ENCODE measurements around the gene RBM22.

Gene RBM22

GRCh38 chr5:150710165-150710564 is 9.3 kb upstream of the RBM22 start:
- H3K4me1 ChIP-seq (ENCODE audit: insufficient read depth, poor library complexity, severe bottlenecking) = no peaks in the 10 kb centered on the region
- TF ChIP-seq, protein P1, sequence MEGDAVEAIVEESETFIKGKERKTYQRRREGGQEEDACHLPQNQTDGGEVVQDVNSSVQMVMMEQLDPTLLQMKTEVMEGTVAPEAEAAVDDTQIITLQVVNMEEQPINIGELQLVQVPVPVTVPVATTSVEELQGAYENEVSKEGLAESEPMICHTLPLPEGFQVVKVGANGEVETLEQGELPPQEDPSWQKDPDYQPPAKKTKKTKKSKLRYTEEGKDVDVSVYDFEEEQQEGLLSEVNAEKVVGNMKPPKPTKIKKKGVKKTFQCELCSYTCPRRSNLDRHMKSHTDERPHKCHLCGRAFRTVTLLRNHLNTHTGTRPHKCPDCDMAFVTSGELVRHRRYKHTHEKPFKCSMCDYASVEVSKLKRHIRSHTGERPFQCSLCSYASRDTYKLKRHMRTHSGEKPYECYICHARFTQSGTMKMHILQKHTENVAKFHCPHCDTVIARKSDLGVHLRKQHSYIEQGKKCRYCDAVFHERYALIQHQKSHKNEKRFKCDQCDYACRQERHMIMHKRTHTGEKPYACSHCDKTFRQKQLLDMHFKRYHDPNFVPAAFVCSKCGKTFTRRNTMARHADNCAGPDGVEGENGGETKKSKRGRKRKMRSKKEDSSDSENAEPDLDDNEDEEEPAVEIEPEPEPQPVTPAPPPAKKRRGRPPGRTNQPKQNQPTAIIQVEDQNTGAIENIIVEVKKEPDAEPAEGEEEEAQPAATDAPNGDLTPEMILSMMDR (IDR thresholded peaks at IDR 0.05; ENCODE audit: poor library complexity, severe bottlenecking) = peak; percentile 56
- DNase-seq (ENCODE audit: low spot score) (no peak), ATAC-seq (ENCODE audit: low read depth) (0 out of 3 replicates have a peak, but pooled peaks have one; percentile 40)
- H3K27me3 ChIP-seq (ENCODE audit: insufficient read depth, poor library complexity, severe bottlenecking) = no peaks in the 10 kb centered on the region
- peaks cover 67% of the 10 kb centered on the region for H3K36me3 ChIP-seq (ENCODE audit: low read depth)
- H3K9me3 ChIP-seq (ENCODE audit: severe bottlenecking) = no peaks in the 10 kb centered on the region
- no peak overlapping the region for H3K4me3 ChIP-seq (ENCODE audit: severe bottlenecking)
- no peak overlapping the region for H3K27ac ChIP-seq (ENCODE audit: poor library complexity, severe bottlenecking)

DNA sequence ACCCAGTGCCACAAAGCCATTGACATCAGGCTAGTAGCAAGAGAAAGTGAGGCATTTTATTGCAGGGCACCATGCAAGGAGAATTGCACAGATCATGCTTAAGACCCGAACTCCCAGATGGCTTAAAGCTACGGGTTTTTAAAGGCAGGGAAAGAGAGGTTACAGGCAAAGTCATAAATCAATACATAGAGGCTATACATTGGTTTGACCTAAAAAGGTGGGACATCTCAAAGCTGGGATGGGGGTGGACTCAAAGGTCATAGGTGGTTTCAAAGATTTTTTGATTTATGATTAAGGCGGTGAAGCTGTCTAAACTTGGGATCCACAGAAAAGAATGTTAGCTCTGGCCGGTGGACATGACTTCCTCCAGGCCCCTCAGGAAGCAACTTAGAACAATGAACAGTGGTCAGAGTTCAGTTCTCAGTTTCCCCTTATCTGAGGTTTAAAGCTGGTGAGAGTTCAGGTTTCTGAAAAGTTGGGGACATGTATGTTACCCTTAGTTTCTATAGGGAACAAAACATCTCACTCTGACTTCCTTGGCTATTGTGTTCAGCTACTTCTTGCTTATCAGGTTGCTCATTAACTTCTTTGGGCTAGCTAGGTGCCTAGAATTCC is 6.0 kb upstream of the RBM22 start:
- Histone ChIP-seq H3K27me3 (ENCODE audit: insufficient read depth, poor library complexity, severe bottlenecking) (no peaks in the 10 kb centered on the region), H3K9me3 (ENCODE audit: severe bottlenecking) (no peaks in the 10 kb centered on the region), H3K4me3 (ENCODE audit: severe bottlenecking) (no peak overlapping the region), H3K36me3 (ENCODE audit: low read depth) (peaks cover 35% of the 10 kb centered on the region), H3K4me1 (ENCODE audit: insufficient read depth, poor library complexity, severe bottlenecking) (no peaks in the 10 kb centered on the region), H3K27ac (ENCODE audit: poor library complexity, severe bottlenecking) (no peak overlapping the region)
- DNase-seq (ENCODE audit: low spot score) (no peak), ATAC-seq (ENCODE audit: low read depth) (no peak)
- TF ChIP-seq, protein P1 (IDR thresholded peaks at IDR 0.05; ENCODE audit: poor library complexity, severe bottlenecking) = no peak

- H3K36me3 ChIP-seq (ENCODE audit: low read depth) = peaks cover 20% of the 10 kb centered on the region
- no peak for ATAC-seq (ENCODE audit: low read depth)
- H3K4me3 ChIP-seq (ENCODE audit: severe bottlenecking) = no peak overlapping the region
- no peak overlapping the region for H3K27ac ChIP-seq (ENCODE audit: poor library complexity, severe bottlenecking)
- DNase-seq (ENCODE audit: low spot score) = no peak
- H3K27me3 ChIP-seq (ENCODE audit: insufficient read depth, poor library complexity, severe bottlenecking) = no peaks in the 10 kb centered on the region
- TF ChIP-seq, protein P1 (IDR thresholded peaks at IDR 0.05; ENCODE audit: poor library complexity, severe bottlenecking) = no peak
- H3K4me1 ChIP-seq (ENCODE audit: insufficient read depth, poor library complexity, severe bottlenecking) = peaks cover 5% of the 10 kb centered on the region
- H3K9me3 ChIP-seq (ENCODE audit: severe bottlenecking) = no peaks in the 10 kb centered on the region
Measured at GRCh38 chr5:150703762-150704161, 2.9 kb upstream of the RBM22 start.

DNA sequence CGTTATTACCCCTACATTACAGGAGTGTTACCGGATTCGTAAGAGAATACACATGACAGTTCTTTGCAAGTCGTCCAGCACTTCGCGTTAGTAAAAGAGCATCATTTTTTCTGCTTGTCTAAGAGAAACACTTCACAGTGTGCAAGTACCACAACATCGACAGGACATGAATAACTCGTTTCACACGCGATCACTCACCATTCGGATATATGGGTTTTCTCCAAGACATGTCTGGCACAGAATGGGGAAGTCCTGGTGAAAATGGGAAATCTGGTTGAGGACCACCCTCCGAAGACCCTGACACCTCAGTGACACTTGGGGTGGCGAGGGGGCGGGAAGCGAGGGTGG is 642 bp downstream of the RBM22 start:
- Histone ChIP-seq H3K27me3 (ENCODE audit: insufficient read depth, poor library complexity, severe bottlenecking) (no peaks in the 10 kb centered on the region), H3K27ac (ENCODE audit: poor library complexity, severe bottlenecking) (peak overlapping the region; percentile 53), H3K4me3 (ENCODE audit: severe bottlenecking) (peak overlapping the region; percentile 91), H3K36me3 (ENCODE audit: low read depth) (peaks cover 47% of the 10 kb centered on the region), H3K9me3 (ENCODE audit: severe bottlenecking) (no peaks in the 10 kb centered on the region), H3K4me1 (ENCODE audit: insufficient read depth, poor library complexity, severe bottlenecking) (peaks cover 5% of the 10 kb centered on the region)
- ATAC-seq (ENCODE audit: low read depth) (no peak), DNase-seq (ENCODE audit: low spot score) (no peak)
- TF ChIP-seq, protein P1 (IDR thresholded peaks at IDR 0.05; ENCODE audit: poor library complexity, severe bottlenecking) = no peak

DNA sequence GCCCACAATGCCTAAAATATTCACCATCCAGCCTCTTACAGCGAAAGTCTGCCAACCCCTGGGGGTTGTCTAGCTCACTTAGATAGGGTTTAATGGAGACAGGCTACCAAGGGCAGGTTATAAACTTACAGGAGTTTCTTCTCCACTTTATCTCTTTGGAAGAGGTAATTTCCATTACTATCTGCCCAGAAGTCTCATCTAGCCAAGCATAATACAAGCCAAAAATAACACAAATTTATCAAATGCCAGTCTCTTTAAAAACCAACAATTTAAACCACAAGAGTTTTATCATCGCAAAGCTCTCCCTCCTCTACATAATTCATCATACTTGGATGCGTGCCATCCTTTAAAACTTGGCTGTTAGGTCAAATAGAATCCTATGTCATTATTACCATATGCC is 6.2 kb downstream of the RBM22 start:
- ATAC-seq (ENCODE audit: low read depth) (no peak), DNase-seq (ENCODE audit: low spot score) (no peak)
- TF ChIP-seq, protein P1 (IDR thresholded peaks at IDR 0.05; ENCODE audit: poor library complexity, severe bottlenecking) = no peak
- no peaks in the 10 kb centered on the region for H3K27me3 ChIP-seq (ENCODE audit: insufficient read depth, poor library complexity, severe bottlenecking)
- H3K36me3 ChIP-seq (ENCODE audit: low read depth) = peaks cover 96% of the 10 kb centered on the region
- no peak overlapping the region for H3K4me3 ChIP-seq (ENCODE audit: severe bottlenecking)
- H3K27ac ChIP-seq (ENCODE audit: poor library complexity, severe bottlenecking) = no peak overlapping the region
- peaks cover 2% of the 10 kb centered on the region for H3K4me1 ChIP-seq (ENCODE audit: insufficient read depth, poor library complexity, severe bottlenecking)
- H3K9me3 ChIP-seq (ENCODE audit: severe bottlenecking) = no peaks in the 10 kb centered on the region
